HepG2 (cell line): ENCODE results near the gene CALU. TPM values are rescaled to one million over a fixed set of nuclear protein-coding genes. Genes with fewer than 3 reads are reported as not detected.

Experiments used
- ATAC-seq: fragments of 200-7000 bp; cut with Tn5 transposase; 3 replicates; pipeline ENCODE4 v1.9.1; 2020; ENCODE audit warnings: mild to moderate bottlenecking, moderate library complexity
- BruUV-seq: library from RNA; stranded (reverse); fragments of 400-500 nt; replicated peaks from 2 replicates; lab custom pipeline; 2021; lab: Mats Ljungman, UMichigan
- CTCF ChIA-PET: fragments of 300-600 bp; formaldehyde crosslinking; extraction: SDS; loops from one replicate; lab custom pipeline; 2021; ENCODE audit warnings: low total read pairs, inconsistent platforms, low intra/inter-chr PET ratio; lab: Yijun Ruan, JAX
- POLR2A ChIA-PET: fragments of 350-600 bp; sonication (Branson Sonifier 250); formaldehyde crosslinking; loops from one replicate; lab custom pipeline; 2020; ENCODE audit warnings: antibody characterized with exemption, inconsistent platforms; lab: Yijun Ruan, JAX
- DNase-seq: peaks from one replicate; pipeline ENCODE4 v3.0.0-alpha.2; 2015; ENCODE audit warnings: low spot score
- FAIRE-seq: peaks from 3 replicates; lab custom pipeline; 2011; peaks lifted over from hg19 to GRCh38; lab: Jason Lieb, UNC
- H2AFZ ChIP-seq: one replicate; pipeline ENCODE4 v1.6.1; 2011; ENCODE audit warnings: low read length, inconsistent platforms
- H3K27ac ChIP-seq: fragments of 300-600 bp; 3 replicates; pipeline ENCODE4 v1.8.0; 2011; ENCODE audit warnings: mixed run types, mild to moderate bottlenecking, mixed read lengths, low read length, inconsistent platforms; ENCODE audit not compliant: insufficient read depth; ENCODE audit errors: extremely low read length
- H3K27me3 ChIP-seq, 2 experiments: fragments of 200-600 bp in 1 of 2; 2 replicates in 1 of 2; 3 replicates in 1 of 2; pipeline versions ENCODE4 v1.6.0 to v1.8.0; 2011; ENCODE audit warnings: low read length in 2 of 2, mild to moderate bottlenecking in 2 of 2, moderate library complexity in 2 of 2, inconsistent platforms in 1 of 2; ENCODE audit not compliant: insufficient read depth in 2 of 2, control insufficient read depth in 1 of 2
- H3K36me3 ChIP-seq, 2 experiments: fragments of 200-600 bp in 1 of 2; replicated peaks in 1 of 2; 2 replicates in 1 of 2; 3 replicates in 1 of 2; pipeline versions ENCODE4 v1.5.1 to v1.8.0; 2011; ENCODE audit warnings: low read length in 2 of 2, inconsistent platforms in 1 of 2; ENCODE audit not compliant: insufficient read depth in 2 of 2, control insufficient read depth in 1 of 2
- H3K4me1 ChIP-seq: 2 replicates; pipeline ENCODE4 v1.5.1; 2012; ENCODE audit warnings: low read length, inconsistent platforms; ENCODE audit not compliant: insufficient read depth
- H3K4me2 ChIP-seq: 2 replicates; pipeline ENCODE4 v1.6.0; 2011; ENCODE audit warnings: low read depth, low read length, inconsistent platforms
- H3K4me3 ChIP-seq, 3 experiments: fragments of 200-600 bp in 1 of 3; sonication (generic), shearing (Covaris generic) in 1 of 3; replicated peaks in 1 of 3; 2 replicates each; pipeline ENCODE4 v1.5.1; 2011 to 2016; ENCODE audit warnings: low read length in 3 of 3, inconsistent platforms in 2 of 3, low read depth in 2 of 3, mild to moderate bottlenecking in 2 of 3, control low read depth in 1 of 3, mixed read lengths in 1 of 3; ENCODE audit not compliant: insufficient read depth in 1 of 3
- H3K79me2 ChIP-seq: one replicate; pipeline ENCODE4 v1.6.1; 2011; ENCODE audit warnings: low read length, inconsistent platforms; ENCODE audit not compliant: insufficient read depth
- H3K9ac ChIP-seq: 2 replicates; pipeline ENCODE4 v1.6.0; 2011; ENCODE audit warnings: mild to moderate bottlenecking, low read depth, low read length, inconsistent platforms; ENCODE audit not compliant: insufficient read depth
- H3K9me3 ChIP-seq: 2 replicates; pipeline ENCODE4 v1.5.1; 2012; ENCODE audit warnings: mild to moderate bottlenecking, low read length
- H4K20me1 ChIP-seq: 2 replicates; pipeline ENCODE4 v1.6.0; 2011; ENCODE audit warnings: inconsistent platforms, mild to moderate bottlenecking, low read length, moderate library complexity; ENCODE audit not compliant: insufficient read depth
- BHLHE40 ChIP-seq: IDR thresholded peaks from 2 replicates; pipeline ENCODE4 v1.6.1; 2011; ENCODE audit warnings: low read length, improper control_type of control experiment
- RELA ChIP-seq: sonication (generic); formaldehyde crosslinking; IDR thresholded peaks from 2 replicates; pipeline ENCODE4 v1.4.0; 2020; ENCODE audit warnings: missing genetic modification reagents
- RORA ChIP-seq: sonication (generic); formaldehyde crosslinking; IDR thresholded peaks from 2 replicates; pipeline ENCODE4 v1.5.0; 2020; ENCODE audit warnings: mild to moderate bottlenecking, missing genetic modification reagents, moderate library complexity
- RXRB ChIP-seq: IDR thresholded peaks from 2 replicates; pipeline ENCODE4 v1.6.1; 2016; ENCODE audit warnings: borderline replicate concordance, missing genetic modification reagents, missing compliant biosample characterization
- SMAD3 ChIP-seq: sonication (generic); formaldehyde crosslinking; IDR thresholded peaks from 2 replicates; pipeline ENCODE4 v1.4.0; 2020; ENCODE audit warnings: missing genetic modification reagents
- SNAI1 ChIP-seq: sonication (generic); formaldehyde crosslinking; IDR thresholded peaks from 2 replicates; pipeline ENCODE4 v1.5.0; 2020; ENCODE audit warnings: mild to moderate bottlenecking, missing genetic modification reagents, borderline replicate concordance
- SRY ChIP-seq: sonication (generic); formaldehyde crosslinking; IDR thresholded peaks from 2 replicates; pipeline ENCODE4 v1.8.0; 2022; ENCODE audit warnings: mild to moderate bottlenecking, missing genetic modification reagents
- TARDBP ChIP-seq: sonication (generic); formaldehyde crosslinking; IDR thresholded peaks from 2 replicates; pipeline ENCODE4 v1.8.0; 2022; ENCODE audit warnings: mild to moderate bottlenecking, missing genetic modification reagents
- ZMYM2 ChIP-seq: sonication (generic); formaldehyde crosslinking; IDR thresholded peaks from 2 replicates; pipeline ENCODE4 v1.8.0; 2022; ENCODE audit warnings: mild to moderate bottlenecking, missing genetic modification reagents
- ZNF383 ChIP-seq: sonication (generic); formaldehyde crosslinking; IDR thresholded peaks from 2 replicates; pipeline ENCODE4 v1.4.0; 2020; ENCODE audit warnings: missing genetic modification reagents, mild to moderate bottlenecking, borderline replicate concordance
- ZNF546 ChIP-seq: sonication (generic); formaldehyde crosslinking; conservative IDR thresholded peaks from 2 replicates; pipeline ENCODE4 v1.8.1; 2023; ENCODE audit warnings: mild to moderate bottlenecking, missing genetic modification reagents
- WGBS: methylation state at CpG from one replicate; pipeline ENCODE4 v1.1.6; 2017; ENCODE audit warnings: low lambda C conversion rate; 5-methylcytosine and 5-hydroxymethylcytosine counted together
- in situ Hi-C: cut with HindIII; loops from 2 replicates; pipeline ENCODE4 v1.10.0; 2017; ENCODE audit warnings: low pct_unique_long_range_greater_than_20kb; ENCODE audit not compliant: extremely low pct_ligation_motif_present
- intact Hi-C: fragments of 100-400 bp; cut with micrococcal nuclease; formaldehyde crosslinking; loops from one replicate; pipeline ENCODE4 v1.10.0; 2022; ENCODE audit not compliant: unreplicated experiment
- polyA plus RNA-seq, 8 experiments: library from polyadenylated mRNA; depleted of rRNA in 3 of 8; stranded (reverse) in 7 of 8; unstranded in 1 of 8; fragments of >200 nt; fragmentation: Illumina TruSeq in 4 of 8; extraction: Trizol in 4 of 8; gene quantifications; 2 replicates each; pipeline versions ENCODE4 v1.2.1 to v1.2.3, GENCODE V29; 2011 to 2016; ENCODE audit warnings: low read depth in 4 of 8, missing spikeins in 1 of 8, mixed read lengths in 1 of 8; ENCODE audit not compliant: insufficient read depth in 1 of 8
- total RNA-seq, 5 experiments: library from RNA; depleted of rRNA; stranded (reverse); fragments of >200 nt; fragmentation: Illumina TruSeq; extraction: Trizol; gene quantifications; 2 replicates each; pipeline ENCODE4 v1.2.3, GENCODE V29; 2016; ENCODE audit warnings: low read depth in 1 of 5
- TF ChIP-seq, protein P1 (sequence below): sonication (generic); formaldehyde crosslinking; conservative IDR thresholded peaks from 2 replicates; pipeline ENCODE4 v1.8.0; 2022; ENCODE audit warnings: low read depth, missing genetic modification reagents
- TF ChIP-seq, protein P2 (sequence below): sonication (generic); formaldehyde crosslinking; IDR thresholded peaks from 2 replicates; pipeline ENCODE4 v1.8.0; 2022; ENCODE audit warnings: missing genetic modification reagents, mild to moderate bottlenecking, borderline replicate concordance

Gene CALU
- total and polyA plus RNA-seq, 2 of the 13 experiments (the other 11 are each of a cell fraction or from before 2014, with no cell fraction given) = 198 to 252 TPM

DNA sequence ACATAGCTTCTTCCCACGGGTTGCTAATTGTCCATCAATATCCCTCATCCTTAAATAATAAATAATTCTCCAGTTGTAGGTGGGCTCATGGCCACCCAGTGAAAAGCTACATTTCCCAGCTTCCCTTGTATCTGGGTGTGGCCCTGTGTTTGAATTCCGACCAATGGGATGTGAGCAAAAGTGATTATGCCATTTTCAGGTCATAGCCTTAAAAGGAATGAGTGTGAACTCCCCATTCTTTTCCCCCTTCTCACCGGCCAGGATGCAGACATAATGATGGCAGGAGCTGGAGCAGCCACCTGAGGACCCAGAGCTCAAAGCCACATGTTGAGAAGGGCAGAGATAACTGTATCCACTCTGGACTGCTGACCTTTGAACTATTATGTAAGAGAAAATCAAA is 30.3 kb upstream of the CALU start (continued):
- TF ChIP-seq, protein P1, sequence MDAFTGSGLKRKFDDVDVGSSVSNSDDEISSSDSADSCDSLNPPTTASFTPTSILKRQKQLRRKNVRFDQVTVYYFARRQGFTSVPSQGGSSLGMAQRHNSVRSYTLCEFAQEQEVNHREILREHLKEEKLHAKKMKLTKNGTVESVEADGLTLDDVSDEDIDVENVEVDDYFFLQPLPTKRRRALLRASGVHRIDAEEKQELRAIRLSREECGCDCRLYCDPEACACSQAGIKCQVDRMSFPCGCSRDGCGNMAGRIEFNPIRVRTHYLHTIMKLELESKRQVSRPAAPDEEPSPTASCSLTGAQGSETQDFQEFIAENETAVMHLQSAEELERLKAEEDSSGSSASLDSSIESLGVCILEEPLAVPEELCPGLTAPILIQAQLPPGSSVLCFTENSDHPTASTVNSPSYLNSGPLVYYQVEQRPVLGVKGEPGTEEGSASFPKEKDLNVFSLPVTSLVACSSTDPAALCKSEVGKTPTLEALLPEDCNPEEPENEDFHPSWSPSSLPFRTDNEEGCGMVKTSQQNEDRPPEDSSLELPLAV = no peak
- no peak for TF ChIP-seq SRY
- TF ChIP-seq SMAD3 (CRISPR knock-in tag) = no peak
- no peak for TF ChIP-seq RORA (CRISPR knock-in tag)
- no peak for TF ChIP-seq SNAI1 (CRISPR knock-in tag)

DNA sequence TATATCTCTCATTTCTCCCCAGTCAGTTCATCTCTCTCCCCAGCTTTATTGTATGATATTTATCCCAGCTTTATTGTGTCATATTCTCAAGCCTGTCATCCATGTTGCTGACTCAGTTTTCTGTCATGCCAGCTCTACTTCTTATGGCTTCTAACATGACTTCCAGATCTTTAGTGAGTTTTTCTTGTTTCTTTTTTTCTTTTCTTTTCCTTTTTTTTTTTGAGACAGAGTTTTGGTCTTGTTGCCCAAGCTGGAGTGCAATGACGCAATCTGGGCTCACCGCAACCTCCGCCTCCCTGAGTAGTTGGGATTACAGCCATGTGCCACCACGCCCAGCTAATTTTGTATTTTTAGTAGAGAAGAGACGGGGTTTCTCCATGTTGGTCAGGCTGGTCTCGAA is 28.7 kb upstream of the CALU start:
- ChIA-PET CTCF (no interaction called here), POLR2A (no interaction called here)
- 38% methylated on average over 6 of the region's 6 CpGs for WGBS
- FAIRE-seq (no peak), DNase-seq (no peak), ATAC-seq (no peak)
- in situ Hi-C loops = no loop called here
- Histone ChIP-seq H3K9me3 (no peaks in the 10 kb centered on the region), H3K4me1 (no peaks in the 10 kb centered on the region), H3K27me3 (peaks cover 0 to 12% of the 10 kb centered on the region in 2 experiments; a peak in 1 of 5 replicates), H3K79me2 (no peaks in the 10 kb centered on the region), H3K36me3 (no peaks in the 10 kb centered on the region), H4K20me1 (no peaks in the 10 kb centered on the region), H2AFZ (no peak overlapping the region), H3K9ac (no peak overlapping the region), H3K4me3 (no peak overlapping the region), H3K27ac (no peak overlapping the region), H3K4me2 (no peak overlapping the region)
- intact Hi-C loops = no loop called here
- BruUV-seq = no TSS peak
- TF ChIP-seq BHLHE40 = no peak
- no peak for TF ChIP-seq RELA (CRISPR knock-in tag)
- TF ChIP-seq TARDBP (CRISPR knock-in tag) = no peak
- no peak for TF ChIP-seq RXRB (CRISPR knock-in tag)
- TF ChIP-seq, protein P2, sequence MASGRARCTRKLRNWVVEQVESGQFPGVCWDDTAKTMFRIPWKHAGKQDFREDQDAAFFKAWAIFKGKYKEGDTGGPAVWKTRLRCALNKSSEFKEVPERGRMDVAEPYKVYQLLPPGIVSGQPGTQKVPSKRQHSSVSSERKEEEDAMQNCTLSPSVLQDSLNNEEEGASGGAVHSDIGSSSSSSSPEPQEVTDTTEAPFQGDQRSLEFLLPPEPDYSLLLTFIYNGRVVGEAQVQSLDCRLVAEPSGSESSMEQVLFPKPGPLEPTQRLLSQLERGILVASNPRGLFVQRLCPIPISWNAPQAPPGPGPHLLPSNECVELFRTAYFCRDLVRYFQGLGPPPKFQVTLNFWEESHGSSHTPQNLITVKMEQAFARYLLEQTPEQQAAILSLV = no peak
- no peak for TF ChIP-seq ZMYM2
- TF ChIP-seq ZNF546 (CRISPR knock-in tag) = no peak
- no peak for TF ChIP-seq ZNF383 (CRISPR knock-in tag)
